GM12874 (cell line): ENCODE measurements around the gene STAT3.

ENCODE experiments used
- TF ChIP-seq, protein P1 (sequence below): IDR thresholded peaks from 2 replicates; pipeline ENCODE4 v1.5.1; 2011; ENCODE audit warnings: low read depth, mild to moderate bottlenecking, control low read depth, low read length, moderate library complexity; ENCODE audit not compliant: insufficient read depth

Gene STAT3

DNA sequence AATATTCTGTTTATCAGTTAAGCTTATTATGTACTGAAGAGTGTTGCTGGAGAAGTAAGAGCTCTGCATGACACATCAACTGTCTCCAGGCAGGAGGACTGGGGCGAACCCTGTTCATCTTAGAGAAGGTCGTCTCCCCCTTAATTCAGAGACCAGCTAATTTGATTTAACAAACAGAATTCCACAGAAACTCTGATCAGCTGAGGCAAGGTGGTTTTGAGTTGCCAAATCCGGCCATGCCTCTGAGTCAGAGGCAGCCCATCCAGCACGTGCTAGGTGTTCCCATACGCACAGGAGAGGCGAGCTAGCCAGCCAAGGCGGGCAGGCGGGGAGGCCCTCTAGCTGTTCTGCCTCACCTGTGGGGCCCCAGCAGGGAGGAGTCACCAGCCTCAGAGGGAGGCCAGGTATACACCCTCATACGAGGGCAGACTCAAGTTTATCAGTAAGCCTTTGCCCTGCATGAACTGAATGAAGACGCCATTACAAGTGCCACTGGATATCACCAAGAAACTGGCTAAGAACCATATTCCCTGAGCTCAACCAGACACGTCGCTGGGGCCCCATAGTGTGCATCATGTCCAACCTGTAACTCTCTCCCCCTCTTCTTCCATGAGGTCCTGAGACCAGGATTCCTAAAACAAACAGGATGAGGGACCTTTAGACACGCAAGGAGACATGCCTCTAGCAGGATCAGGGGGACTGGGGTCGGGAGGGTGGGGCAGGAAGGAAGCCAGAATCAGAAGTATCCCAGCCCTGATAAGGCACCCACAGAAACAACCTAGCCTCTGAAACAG is 74.3 kb downstream of the STAT3 start:
- TF ChIP-seq, protein P1, sequence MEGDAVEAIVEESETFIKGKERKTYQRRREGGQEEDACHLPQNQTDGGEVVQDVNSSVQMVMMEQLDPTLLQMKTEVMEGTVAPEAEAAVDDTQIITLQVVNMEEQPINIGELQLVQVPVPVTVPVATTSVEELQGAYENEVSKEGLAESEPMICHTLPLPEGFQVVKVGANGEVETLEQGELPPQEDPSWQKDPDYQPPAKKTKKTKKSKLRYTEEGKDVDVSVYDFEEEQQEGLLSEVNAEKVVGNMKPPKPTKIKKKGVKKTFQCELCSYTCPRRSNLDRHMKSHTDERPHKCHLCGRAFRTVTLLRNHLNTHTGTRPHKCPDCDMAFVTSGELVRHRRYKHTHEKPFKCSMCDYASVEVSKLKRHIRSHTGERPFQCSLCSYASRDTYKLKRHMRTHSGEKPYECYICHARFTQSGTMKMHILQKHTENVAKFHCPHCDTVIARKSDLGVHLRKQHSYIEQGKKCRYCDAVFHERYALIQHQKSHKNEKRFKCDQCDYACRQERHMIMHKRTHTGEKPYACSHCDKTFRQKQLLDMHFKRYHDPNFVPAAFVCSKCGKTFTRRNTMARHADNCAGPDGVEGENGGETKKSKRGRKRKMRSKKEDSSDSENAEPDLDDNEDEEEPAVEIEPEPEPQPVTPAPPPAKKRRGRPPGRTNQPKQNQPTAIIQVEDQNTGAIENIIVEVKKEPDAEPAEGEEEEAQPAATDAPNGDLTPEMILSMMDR = no peak

DNA sequence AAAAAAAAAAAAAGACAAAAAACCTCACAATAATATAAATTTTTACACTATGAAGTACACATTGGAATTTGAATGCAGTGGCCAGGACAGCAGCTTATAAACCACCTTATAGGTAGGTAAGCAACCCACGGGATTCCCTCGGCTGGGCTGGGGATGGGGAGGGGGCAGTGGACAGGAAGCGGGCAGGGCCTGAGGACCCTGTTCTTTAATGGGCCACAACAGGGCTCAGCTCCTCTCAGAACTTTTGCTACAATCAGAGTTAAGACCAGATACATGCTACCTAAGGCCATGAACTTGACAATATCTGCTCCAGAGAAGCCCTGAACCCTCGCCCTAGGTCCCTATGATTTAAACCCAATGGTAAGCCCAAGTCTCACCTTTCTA is 74.9 kb downstream of the STAT3 start:
- TF ChIP-seq, protein P1 = no peak

DNA sequence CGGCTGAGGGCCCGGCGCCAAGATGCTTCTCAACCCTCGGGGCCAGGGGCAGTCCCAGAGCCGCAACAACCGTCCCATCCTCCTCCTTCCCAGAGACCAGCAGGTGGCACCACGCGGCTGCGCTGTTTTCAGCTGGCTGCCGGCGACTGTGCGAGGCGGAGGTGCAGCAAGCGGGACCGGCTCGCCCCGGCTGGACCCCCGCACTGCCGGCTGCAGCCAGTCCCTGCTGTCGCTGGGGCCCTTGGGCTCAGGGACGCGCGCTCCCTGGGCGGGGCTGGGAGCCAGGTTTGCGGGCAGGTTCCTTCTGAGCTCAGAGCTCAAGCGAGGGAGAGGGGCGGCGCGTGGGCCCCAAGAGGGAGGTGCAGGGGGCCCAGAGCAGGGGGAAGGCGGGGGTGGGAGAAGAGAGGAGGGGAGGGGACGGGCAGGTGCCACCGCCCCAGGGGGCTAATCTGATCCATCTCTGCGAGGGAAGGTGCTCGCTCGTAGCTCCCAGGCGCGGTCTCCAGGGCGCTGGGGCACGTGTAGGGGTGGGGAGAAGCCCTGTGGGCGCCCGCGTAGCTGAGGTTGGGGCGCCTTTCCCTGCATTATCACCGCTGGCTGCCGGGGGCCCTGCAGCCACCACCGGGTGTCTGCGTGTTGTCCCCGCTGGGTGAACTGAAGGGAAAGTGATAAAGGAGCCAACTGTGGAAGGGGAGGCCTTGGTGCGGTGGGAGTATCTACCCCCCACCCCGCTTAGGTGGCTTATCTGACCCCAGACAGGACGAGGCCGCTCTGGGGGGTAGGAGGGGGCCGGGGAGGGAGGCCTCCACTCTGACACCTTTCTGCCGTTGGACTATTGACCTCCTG is 75.7 kb downstream of the STAT3 start:
- TF ChIP-seq, protein P1 = peak; percentile 82

DNA sequence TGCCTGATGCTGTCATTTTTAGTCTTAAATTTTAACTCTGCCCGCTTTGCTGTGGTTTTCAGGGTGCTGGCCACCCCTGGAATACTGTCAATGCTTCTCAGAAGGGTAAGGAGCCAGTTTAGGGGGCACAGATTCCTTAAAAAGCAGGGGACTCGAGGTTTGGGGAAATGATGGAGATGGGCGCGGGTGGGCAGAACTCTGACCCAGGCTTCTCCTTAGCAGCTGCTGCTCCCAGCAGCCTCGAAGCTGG is 76.3 kb downstream of the STAT3 start:
- TF ChIP-seq, protein P1 = no peak

DNA sequence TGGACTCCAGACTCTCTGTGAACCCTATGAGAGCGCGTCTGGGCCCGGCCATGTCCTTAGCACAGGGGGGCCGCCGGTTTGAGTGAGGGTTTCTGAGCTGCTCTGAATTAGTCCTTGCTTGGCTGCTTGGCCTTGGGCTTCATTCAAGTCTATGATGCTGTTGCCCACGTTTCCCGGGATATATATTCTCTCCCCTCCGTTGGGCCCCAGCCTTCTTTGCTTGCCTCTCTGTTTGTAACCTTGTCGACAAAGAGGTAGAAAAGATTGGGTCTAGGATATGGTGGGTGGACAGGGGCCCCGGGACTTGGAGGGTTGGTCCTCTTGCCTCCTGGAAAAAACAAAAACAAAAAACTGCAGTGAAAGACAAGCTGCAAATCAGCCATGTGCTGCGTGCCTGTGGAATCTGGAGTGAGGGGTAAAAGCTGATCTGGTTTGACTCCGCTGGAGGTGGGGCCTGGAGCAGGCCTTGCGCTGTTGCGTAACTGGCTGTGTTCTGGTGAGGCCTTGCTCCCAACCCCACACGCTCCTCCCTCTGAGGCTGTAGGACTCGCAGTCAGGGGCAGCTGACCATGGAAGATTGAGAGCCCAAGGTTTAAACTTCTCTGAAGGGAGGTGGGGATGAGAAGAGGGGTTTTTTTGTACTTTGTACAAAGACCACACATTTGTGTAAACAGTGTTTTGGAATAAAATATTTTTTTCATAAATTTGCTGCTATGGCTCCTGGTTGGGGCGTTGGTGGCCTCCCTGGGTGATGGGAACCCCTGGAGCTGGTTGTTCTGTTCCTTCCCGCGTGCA is 76.8 kb downstream of the STAT3 start:
- TF ChIP-seq, protein P1 = no peak

DNA sequence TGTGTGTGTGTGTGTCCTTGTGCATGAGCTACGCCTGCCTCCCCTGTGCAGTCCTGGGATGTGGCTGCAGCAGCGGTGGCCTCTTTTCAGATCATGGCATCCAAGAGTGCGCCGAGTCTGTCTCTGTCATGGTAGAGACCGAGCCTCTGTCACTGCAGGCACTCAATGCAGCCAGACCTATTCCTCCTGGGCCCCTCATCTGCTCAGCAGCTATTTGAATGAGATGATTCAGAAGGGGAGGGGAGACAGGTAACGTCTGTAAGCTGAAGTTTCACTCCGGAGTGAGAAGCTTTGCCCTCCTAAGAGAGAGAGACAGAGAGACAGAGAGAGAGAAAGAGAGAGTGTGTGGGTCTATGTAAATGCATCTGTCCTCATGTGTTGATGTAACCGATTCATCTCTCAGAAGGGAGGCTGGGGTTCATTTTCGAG is 77.4 kb downstream of the STAT3 start:
- TF ChIP-seq, protein P1 = no peak

DNA sequence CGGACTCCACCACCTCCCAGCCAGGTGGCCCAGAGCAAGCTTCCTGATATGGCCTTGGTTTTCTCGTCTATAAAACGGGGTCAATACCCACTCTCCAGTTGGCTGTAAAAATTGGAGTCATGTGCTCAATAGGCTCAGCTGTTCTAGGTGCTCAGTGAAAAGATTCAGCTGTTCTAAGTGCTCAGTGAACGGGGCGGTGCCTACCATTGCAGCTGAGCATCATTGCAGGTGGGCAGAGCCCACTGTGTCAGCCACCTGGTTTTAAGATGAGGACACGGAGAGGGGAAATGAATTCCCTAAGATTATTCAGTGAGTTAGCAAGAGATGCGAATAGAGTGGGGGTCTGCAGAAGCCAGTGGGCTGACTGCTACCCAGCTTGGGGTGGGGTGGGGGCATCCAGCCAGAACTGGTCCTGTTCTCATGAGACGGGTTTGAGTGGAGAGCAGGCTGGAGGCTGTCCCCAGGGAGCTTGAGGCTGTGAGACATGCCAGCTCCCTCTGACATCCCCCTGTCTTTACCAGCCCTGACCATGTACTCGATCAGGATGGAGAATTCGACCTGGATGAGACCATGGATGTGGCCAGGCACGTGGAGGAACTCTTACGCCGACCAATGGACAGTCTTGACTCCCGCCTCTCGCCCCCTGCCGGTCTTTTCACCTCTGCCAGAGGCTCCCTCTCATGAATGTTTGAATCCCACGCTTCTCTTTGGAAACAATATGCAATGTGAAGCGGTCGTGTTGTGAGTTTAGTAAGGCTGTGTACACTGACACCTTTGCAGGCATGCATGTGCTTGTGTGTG is 78.1 kb downstream of the STAT3 start:
- TF ChIP-seq, protein P1 = no peak
